Activated gamma-delta T cell treated with Interleukin-2 at 50 U/mL for 16 hours (primary cell): ENCODE results near the gene FBXW12.
"Not testable (repeated sequence)": the region's sequence is repeated elsewhere in the genome, so short reads cannot be mapped to it uniquely, and the experiment has no call there.

Source experiments
- DNase-seq: peaks from one replicate; pipeline ENCODE4 v3.0.0-alpha.2; 2020

The FBXW12 gene, protein sequence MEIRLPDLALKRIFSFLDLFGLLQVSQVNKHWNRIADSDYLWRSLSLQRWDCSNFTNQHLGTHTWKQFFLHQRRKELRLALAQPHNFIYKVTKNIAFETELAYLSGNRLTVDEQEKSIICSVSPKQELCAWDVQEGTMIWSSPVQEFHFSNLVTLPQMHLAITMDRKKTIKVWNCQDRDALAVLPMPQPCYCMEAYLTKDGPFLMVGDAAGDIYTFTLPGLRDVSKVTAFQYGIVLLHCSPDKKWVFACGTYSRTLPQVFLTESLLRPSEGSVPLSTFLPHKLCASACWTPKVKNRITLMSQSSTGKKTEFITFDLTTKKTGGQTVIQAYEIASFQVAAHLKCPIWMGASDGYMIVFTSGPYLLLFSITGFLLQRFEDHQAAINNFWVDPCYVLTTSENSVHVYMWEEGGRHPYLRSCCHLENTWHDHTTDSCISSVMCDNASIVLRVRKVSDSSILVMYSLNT

DNA sequence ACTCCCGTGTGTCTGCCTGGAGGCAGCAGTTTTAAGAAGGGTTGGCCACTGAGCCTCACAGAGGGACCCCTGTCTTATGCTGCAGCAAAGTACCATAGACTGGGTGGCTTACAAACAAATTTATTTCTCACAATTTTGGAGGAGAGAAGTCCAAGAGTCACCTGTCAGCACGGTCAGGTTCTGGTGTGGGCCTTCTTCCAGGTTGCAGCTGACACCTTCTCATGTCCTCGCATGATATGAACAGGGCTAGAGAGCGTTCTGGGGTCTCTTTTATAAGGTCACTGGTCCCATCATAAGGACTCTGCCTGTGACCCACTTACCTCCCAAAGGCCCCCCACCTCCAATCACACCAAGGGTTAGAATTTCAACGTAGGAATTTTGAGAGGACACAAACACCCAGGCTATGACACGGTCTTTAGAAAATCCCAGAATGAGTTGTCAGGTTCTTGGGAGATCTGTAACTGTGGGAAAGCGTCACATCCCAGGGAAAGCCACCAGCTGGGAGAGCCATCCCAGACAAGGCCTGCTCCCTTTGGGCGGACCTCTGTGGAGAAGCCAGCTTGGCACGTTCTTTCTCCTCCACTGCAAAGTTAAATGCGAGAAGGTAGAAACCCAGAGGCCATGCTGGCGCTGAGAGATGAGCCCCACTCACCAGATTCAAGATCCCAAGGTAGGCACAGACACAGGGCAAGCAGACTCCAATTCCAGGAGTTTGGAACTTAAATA lies at the start of gene FBXW12:
Gene FBXW12, plus strand, starts transcription at position 569 of the 726 bp plus-strand sequence. CDS start 549 bp downstream, outside the sequence.
- no peak for DNase-seq

DNA sequence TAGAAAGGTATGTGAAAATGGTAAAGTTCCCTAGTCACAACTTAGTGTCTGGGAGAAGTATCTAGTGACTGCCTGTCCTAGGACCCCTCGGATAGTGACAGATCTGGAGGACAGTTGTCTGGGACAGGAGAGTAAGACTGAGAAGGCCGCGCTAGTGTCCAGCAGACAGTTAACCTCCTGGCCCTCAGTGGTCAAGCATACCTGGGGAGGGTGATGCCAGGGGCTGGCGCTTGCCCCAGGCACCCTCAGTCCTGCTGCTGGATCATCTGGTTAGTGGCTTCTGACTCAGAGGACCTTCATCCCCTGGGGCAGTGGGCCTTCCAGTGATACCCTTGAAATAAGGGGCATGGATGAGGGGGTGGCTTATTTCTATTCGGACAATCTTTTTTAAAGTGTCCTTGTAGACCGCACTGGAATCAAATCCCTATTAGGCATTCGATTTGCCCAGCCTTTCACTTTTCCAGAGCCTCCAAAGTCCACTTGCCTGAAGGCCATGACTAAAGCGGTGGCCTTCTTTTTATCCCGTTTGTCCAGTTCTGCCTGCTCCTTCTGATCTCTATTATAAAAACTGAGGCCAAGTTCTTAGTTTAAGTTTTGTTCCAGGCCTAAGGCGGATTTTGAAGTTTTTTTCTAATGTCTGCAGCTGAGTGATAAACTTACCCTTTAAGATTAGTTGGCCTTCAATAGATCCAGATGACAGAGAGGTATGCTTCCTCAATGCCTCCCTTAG lies 40.1 kb upstream of the FBXW12 start:
- not testable (repeated sequence) for DNase-seq

- DNase-seq, result not testable (repeated sequence)
Measured at GRCh38 chr3:48333346-48334245, 38.4 kb upstream of the FBXW12 start, which contains the start of gene SPINK8. SPINK8 (minus strand) TSS chr3:48333661; CDS start chr3:48328341, 5,320 bp downstream.

GRCh38 chr3:48334605-48335004 lies 37.4 kb upstream of the FBXW12 start:
- no peak for DNase-seq

- not testable (repeated sequence) for DNase-seq
Measured at GRCh38 chr3:48335286-48335685, 36.7 kb upstream of the FBXW12 start.

GRCh38 chr3:48337536-48337935 lies 34.5 kb upstream of the FBXW12 start:
- DNase-seq, result not testable (repeated sequence)

GRCh38 chr3:48338635-48339034 lies 33.4 kb upstream of the FBXW12 start:
- no peak for DNase-seq

- no peak for DNase-seq
Measured at GRCh38 chr3:48343432-48343831, 28.6 kb upstream of the FBXW12 start.

- no peak for DNase-seq
Measured at GRCh38 chr3:48344867-48345507, 27.0 kb upstream of the FBXW12 start.

DNA sequence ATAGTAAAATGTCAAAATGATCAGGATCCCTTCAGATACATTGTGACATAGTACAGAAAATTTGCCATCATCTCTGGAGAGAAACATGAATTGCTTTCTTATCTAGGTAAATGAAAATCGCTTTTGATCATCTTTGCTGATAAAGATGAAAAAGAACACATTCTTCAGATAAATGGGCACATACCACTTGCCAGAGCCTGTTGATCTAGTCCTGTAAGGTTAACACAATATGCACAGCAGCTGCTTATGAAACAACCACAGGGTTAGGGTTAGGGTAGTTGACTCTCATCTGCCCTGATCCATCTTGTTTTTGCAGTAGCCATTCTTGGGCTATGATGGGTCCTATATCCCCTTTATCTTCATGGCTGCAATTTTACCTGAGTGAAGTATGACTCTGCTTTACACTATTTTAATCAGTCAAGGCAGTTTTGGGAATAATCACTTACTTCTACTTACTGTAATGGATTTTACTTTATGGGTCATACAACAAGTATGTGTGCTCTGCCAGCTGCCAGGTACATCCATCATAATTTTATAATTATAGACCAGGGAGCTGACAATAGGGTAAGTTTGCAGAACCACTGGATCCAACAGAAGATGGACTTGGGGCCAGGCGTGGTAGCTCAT lies 26.0 kb upstream of the FBXW12 start:
- no peak for DNase-seq

DNA sequence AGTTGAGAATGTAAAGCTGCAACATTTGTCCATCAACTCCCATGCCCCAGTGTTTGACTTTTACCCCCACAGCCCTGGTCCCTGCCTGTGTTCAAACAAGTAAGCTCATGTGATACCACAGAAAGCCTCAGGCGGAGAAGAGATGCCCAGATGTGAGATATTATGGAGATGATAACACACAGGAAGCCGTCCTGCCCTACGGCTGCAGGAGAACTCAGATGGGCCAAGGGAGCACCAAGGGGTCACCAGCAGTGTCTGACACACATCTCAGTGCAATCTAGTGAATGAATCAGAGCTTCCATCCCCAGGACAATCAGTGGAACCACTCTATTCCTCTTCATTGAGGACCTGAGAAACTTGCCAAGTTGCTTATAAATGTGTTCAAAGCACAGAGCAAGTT lies 24.5 kb upstream of the FBXW12 start:
- no peak for DNase-seq

DNA sequence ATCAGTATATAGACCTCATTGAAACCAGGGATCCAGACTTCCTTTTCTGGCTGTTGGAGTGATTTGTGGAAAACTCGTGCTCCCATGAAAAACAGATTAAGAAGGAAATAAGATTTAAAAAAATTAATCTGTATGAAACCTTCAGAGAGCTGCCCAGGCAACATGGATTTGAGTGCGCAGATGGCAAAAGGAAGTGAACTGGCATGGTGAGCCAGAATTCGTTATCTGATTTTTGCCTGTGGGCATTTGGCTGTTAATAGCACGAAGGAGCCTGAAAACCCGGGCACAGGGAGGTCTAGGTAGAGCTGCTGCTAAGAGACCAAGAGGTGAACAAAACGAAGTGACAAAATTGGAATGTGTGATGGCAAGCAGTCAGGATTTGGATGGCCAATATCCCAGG lies 19.5 kb upstream of the FBXW12 start:
- no peak for DNase-seq

GRCh38 chr3:48353987-48354386 lies 18.0 kb upstream of the FBXW12 start:
- no peak for DNase-seq

GRCh38 chr3:48356419-48356818 lies 15.6 kb upstream of the FBXW12 start:
- no peak for DNase-seq

DNA sequence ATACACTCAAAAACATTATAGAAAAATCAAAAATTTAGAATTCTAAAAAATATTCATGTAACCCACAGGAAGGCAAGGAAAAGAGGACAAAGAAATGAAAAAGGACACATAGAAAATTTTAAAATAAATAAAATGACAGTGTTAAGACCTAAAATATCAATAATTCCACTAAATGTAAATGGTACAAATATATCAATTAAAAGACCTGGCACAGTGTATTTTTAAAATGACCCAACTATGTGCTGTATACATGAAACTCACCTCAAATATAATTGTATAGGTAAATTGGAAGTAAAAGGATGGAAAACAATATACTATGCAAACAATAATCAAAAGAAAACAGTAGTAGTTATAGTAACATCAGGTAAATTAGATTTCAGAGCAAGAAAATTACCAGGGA lies 10.1 kb upstream of the FBXW12 start:
- DNase-seq, result no peak

DNA sequence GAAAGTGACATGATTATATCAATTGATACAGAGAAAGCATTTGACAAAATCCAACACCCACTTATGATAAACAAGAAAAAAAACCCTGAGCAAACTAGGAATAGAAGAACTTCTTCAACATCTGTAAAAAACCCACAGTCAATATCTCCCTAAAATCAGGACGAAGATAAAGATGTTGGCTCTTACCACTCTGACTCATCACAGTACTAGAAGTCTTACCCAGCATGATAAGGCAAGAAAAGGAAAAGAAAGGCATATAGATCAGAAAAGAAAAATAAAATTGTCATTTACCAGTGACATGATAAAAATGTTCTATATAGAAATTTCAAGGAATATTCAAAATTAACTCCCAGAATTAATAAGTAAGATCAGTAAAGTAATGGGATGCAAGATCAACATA lies 7.2 kb upstream of the FBXW12 start:
- no peak for DNase-seq

- DNase-seq, result no peak
Measured at GRCh38 chr3:48367201-48367600, 4.8 kb upstream of the FBXW12 start.

DNA sequence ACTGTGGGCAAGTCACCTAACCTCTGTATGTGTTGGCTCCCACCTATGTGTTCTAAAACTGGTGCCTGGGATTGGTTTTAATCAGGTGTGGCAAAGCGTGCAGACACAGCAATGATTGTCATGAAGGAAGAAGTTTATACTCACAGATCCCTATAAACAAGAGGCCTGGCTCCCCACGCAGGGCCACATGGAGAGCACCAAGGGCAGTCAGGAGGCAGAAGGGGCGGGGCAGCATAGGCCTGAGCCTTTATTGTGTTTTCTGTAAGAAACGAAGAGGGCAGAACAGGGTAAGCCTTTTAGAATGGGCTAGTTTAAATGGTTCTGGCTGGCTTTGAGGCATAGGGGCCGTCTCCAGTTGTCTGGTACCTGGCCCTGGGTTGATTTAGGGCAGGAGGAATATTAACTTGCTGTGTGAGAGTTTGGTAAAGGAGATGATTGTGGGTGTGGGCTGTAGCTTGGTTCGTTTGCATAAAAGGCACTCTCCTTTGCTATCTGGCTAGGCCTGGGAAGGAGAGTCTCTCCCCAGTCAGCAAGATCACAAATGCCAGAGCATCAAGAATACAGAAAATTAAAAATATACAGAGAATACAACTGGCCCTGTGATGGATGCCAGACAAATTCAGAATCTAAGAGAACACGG lies 2.2 kb upstream of the FBXW12 start:
- no peak for DNase-seq

GRCh38 chr3:48370333-48370713 lies 1.7 kb upstream of the FBXW12 start:
- no peak for DNase-seq

- no peak for DNase-seq
Measured at GRCh38 chr3:48372377-48372770, 355 bp downstream of the FBXW12 start.
